ENCODE results near the gene NKD1.

- TF ChIP-seq, protein P1, sequence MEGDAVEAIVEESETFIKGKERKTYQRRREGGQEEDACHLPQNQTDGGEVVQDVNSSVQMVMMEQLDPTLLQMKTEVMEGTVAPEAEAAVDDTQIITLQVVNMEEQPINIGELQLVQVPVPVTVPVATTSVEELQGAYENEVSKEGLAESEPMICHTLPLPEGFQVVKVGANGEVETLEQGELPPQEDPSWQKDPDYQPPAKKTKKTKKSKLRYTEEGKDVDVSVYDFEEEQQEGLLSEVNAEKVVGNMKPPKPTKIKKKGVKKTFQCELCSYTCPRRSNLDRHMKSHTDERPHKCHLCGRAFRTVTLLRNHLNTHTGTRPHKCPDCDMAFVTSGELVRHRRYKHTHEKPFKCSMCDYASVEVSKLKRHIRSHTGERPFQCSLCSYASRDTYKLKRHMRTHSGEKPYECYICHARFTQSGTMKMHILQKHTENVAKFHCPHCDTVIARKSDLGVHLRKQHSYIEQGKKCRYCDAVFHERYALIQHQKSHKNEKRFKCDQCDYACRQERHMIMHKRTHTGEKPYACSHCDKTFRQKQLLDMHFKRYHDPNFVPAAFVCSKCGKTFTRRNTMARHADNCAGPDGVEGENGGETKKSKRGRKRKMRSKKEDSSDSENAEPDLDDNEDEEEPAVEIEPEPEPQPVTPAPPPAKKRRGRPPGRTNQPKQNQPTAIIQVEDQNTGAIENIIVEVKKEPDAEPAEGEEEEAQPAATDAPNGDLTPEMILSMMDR (IDR thresholded peaks at IDR 0.05) = no peak
- TF ChIP-seq POLR2A (IDR thresholded peaks at IDR 0.05) = no peak
These were observed 57.7 kb downstream of the NKD1 start for GRCh38 chr16:50605733-50606430.

Measured in uterus (tissue), 2 donors.